Measurements from ENCODE around the gene FLT4. TPM values are rescaled to one million over a fixed set of nuclear protein-coding genes. Genes with fewer than 3 reads are reported as not detected.

Gene FLT4
- total RNA-seq, 1 donor from 2014 or later, result 203 TPM

Other genes starting within 250 kb of the FLT4 start
- gene CNOT6, start 155.2 kb downstream of the FLT4 start, total RNA-seq, result 17.2 and 20.1 TPM in 2 replicates
- gene SCGB3A1, start 58.1 kb downstream of the FLT4 start, total RNA-seq, result not detected in 2 replicates
- gene OR2Y1, start 90.5 kb upstream of the FLT4 start, total RNA-seq, result not detected in 2 replicates
- gene MGAT1, start 153.2 kb upstream of the FLT4 start, total RNA-seq, result 134 and 183 TPM in 2 replicates
- gene ZFP62, start 211.7 kb upstream of the FLT4 start, total RNA-seq, result 20.0 and 24.2 TPM in 2 replicates
- not detected in 2 replicates for gene BTNL8, start 249.6 kb upstream of the FLT4 start, total RNA-seq